GM12864 (cell line): Measurements from ENCODE around the gene PGGHG.
A peak's percentile ranks its signal among the peaks of the same experiment; 100 is the strongest.
"Not testable (repeated sequence)": the region's sequence is repeated elsewhere in the genome, so short reads cannot be mapped to it uniquely, and the experiment has no call there.

ENCODE experiments used
- DNase-seq: peaks from one replicate; pipeline ENCODE4 v3.0.0-alpha.2; 2011; ENCODE audit warnings: low read depth
- H3K4me3 ChIP-seq: 2 replicates; pipeline ENCODE4 v1.5.1; 2011; ENCODE audit warnings: mild to moderate bottlenecking, low read depth, low read length, control low read depth
- TF ChIP-seq, protein P1 (sequence below): IDR thresholded peaks from 2 replicates; pipeline ENCODE4 v1.5.1; 2011; ENCODE audit warnings: low read depth, mild to moderate bottlenecking, moderate library complexity, low read length, control low read depth, inconsistent platforms; ENCODE audit errors: missing control alignments

PGGHG gene

DNA sequence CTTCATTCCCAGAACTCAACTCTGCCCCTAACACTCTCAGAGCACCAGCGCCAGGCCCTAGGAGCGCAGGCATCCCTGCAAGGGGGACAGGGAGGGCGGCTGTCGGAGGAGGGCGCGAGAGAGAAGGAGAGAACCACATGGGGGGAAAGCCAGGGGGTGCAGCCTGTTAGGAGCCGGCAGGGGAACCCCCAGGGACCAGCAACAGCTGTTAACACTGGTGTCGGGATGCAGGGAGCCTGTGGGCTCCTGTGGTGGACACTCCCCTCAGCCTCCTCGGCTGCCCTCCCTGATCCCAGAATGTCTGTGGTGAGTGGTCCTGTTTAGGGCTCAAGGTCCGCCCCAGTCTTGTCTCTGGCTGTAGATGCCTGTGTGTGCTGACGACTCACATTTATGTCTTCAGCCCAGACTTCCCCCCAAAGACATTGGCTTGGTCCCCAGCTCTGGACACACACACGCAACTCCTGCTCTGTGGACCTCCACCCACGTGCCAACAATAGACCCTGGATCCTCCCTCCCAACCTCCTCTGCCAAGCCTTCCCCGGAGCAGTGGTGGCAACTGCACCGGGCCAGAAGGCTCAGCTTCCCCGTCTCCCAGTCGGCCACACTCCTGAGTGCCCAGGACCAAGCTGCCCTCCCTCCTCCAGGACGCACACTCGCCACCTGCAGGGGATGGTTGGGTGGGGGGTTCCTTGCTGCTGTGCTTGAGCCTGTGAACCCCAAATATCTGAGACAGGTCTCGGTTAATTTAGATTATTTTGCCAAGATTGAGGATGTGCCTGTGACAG lies 11.2 kb downstream of the PGGHG start:
- DNase-seq, result no peak
- no peak overlapping the region for H3K4me3 ChIP-seq
- TF ChIP-seq, protein P1, sequence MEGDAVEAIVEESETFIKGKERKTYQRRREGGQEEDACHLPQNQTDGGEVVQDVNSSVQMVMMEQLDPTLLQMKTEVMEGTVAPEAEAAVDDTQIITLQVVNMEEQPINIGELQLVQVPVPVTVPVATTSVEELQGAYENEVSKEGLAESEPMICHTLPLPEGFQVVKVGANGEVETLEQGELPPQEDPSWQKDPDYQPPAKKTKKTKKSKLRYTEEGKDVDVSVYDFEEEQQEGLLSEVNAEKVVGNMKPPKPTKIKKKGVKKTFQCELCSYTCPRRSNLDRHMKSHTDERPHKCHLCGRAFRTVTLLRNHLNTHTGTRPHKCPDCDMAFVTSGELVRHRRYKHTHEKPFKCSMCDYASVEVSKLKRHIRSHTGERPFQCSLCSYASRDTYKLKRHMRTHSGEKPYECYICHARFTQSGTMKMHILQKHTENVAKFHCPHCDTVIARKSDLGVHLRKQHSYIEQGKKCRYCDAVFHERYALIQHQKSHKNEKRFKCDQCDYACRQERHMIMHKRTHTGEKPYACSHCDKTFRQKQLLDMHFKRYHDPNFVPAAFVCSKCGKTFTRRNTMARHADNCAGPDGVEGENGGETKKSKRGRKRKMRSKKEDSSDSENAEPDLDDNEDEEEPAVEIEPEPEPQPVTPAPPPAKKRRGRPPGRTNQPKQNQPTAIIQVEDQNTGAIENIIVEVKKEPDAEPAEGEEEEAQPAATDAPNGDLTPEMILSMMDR, result no peak

DNA sequence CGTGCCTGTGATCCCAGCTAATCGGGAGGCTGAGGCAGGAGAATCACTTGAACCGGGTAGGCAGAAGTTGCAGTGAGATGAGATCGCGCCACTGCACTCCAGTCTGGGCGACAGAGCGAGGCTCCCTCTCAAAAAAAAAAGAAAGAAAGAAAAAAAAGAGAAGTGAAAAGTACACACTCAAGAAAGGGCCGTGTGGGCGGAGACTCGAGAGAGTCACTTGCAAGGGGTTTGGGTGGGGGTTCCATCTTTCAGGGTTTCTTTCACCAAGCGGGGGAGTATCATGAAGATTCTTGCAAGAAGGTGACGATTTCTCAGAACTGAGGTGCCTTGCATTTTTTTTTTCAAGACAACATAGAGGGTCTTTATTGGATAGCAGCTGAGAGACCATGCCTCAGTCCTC lies 14.4 kb downstream of the PGGHG start:
- no peak for DNase-seq
- H3K4me3 ChIP-seq, result no peak overlapping the region
- TF ChIP-seq, protein P1, result no peak

DNA sequence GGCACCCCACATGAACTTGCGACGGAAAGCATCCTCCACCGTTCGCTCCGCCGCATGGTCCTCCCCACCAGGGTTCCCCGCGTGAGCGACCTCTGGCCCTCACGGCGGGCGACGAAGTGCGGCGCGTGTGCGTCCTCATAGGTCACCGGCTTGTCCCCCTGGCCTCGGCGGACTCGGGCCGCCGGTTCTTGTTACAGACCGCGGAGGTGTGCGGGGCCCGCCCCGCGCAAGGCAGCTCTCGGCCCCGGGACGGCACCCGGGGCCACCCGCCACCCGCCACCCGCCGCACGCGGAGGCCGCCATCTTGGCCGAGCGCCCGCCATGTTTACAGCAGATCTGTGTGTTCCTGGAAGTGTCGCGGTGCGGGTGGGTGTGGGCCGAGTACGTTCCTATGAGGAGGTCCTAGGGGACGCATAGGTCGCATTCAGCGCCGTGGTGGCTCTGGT lies 15.2 kb downstream of the PGGHG start:
- no peak overlapping the region for H3K4me3 ChIP-seq
- DNase-seq, result no peak
- TF ChIP-seq, protein P1, result no peak

DNA sequence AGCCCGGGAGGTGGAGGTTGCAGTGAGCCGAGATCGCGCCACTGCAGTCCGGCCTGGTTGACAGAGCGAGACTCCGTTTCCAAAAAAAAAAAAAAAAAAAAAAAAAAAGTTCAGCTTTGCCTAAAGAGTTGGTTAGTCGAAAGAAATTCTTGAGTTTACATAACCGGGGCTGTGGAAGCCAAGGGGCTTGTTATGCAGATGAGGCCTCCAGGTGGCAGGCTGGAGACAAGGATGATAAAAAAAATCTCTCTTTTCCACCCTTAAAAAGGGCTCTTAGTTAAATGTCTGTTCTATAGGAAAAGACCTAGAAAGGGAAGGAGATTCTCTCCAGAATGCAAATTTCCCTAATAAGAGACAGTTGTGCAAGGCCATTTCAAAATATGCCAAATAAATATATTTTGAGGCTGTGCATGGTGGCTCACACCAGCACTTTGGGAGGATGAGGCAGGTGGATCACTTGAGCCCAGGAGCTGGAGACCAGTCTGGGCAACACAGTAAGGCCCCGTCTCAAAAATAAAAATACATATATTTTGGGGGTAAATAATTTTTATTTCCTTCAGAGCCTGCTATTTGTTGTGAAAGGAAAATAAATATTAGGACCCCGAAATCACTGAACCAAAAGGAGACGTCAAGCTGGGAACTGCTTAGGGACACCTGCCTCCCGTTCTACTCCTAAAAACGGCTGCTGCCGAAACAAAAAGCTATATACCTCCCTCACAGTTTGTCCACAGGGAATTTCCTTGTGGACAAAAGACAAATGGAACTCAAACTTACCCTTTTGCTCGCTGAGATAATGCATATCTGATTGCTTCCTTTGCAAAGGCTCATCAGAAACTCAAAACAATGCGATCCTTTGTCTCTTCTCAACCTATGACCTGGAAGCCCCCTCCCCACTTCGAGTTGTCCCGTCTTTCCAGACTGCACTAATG lies 16.3 kb downstream of the PGGHG start:
- H3K4me3 ChIP-seq, result no peak overlapping the region
- TF ChIP-seq, protein P1, result peak; percentile 67
- DNase-seq, result no peak

DNA sequence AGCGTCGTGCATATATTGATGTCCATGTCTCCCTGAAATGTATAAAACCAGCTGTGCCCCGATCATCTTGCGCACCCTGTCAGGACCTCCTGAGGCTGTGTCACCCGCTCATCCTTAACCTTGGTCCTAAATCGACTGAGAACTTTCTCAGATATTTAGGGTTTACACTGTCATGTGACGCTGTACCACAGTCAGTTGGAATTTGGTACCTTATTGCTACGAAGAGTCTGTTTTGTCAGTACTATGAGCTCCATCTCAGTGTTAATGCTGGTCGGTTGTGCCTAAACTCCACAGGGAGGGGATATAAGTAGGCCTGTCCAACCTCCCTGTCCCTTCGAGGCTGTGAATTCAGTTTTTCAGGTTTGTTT lies 16.9 kb downstream of the PGGHG start:
- DNase-seq, result no peak
- TF ChIP-seq, protein P1, result no peak
- H3K4me3 ChIP-seq, result no peak overlapping the region

DNA sequence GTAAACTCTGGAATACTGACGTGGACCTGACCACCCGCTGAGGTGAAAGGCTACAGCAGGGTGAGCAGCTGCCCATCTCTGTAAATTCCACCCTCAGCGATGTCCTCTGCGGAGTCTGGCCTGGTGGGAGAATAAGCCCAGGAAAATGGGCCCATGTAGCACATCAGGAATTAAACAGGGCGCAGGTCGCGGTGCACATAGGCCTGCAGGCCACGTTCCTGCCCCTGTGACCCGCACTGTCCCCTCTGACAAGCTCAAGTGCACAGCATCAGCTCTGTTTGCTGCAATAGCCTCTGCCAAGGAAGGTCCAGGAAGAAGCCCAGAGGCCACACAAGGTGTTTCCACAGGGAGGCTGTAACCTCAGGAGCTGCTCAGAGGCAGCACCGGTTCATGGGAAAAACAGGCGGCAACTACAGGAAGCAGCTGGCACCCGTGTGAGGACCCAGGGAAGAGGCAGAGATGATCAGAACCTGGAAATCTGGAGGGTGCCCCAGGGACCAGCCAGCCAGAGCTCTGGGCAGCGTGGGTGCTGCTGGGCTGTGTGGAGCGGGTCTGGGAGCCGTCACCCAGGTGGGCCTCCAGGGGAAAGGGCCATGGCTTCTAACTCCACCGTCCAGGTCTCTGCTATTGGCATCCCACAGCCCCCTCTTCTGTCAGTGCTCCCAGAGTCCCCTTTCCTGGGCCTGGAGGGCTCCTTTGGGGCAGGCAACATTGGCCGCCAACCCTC lies 17.9 kb downstream of the PGGHG start:
- H3K4me3 ChIP-seq, result no peak overlapping the region
- DNase-seq, result no peak
- TF ChIP-seq, protein P1, result no peak

DNA sequence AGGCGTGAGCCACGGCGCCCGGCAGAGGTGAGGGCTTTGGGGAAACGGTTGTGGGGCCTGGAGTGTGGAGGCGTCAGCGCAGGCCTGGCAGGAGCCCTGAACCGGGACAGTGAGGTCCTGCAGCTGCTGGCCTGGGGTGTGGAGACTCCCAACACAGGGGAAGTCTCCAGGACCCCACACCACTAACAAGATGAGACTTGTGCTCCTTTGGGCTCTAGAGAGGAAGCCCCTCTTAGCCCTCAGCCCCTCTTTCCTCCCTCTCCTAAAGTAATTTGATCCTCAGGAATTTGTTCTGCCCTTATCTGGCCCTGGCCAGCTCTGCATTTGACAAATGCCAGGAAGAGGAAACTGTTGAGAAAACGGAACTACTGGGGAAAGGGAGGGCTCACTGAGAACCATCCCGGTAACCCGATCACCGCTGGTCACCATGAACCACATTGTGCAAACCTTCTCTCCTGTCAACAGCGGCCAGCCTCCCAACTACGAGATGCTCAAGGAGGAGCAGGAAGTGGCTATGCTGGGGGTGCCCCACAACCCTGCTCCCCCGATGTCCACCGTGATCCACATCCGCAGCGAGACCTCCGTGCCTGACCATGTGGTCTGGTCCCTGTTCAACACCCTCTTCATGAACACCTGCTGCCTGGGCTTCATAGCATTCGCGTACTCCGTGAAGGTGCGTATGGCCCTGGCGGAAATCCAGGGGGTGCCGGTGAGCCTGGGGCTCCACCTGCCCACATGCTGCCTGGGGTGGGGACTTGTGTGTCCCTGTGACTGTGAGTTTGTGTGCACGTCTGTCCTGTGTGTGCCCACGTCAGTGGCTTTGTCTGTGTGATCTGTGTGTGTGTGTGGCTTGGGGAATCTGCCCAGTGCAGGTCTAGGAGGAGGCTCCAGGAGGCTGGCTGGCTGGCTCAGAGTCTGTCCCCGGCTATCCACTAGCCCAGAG lies 19.1 kb downstream of the PGGHG start, which contains the start of gene IFITM2:
Gene IFITM2, plus strand, starts transcription at position 51 of the 943 bp plus-strand sequence. Its CDS starts 377 bp downstream, at position 428.
- H3K4me3 ChIP-seq, result peak within 1 kb of the TSS; percentile 66
- DNase-seq, result not testable (repeated sequence)

DNA sequence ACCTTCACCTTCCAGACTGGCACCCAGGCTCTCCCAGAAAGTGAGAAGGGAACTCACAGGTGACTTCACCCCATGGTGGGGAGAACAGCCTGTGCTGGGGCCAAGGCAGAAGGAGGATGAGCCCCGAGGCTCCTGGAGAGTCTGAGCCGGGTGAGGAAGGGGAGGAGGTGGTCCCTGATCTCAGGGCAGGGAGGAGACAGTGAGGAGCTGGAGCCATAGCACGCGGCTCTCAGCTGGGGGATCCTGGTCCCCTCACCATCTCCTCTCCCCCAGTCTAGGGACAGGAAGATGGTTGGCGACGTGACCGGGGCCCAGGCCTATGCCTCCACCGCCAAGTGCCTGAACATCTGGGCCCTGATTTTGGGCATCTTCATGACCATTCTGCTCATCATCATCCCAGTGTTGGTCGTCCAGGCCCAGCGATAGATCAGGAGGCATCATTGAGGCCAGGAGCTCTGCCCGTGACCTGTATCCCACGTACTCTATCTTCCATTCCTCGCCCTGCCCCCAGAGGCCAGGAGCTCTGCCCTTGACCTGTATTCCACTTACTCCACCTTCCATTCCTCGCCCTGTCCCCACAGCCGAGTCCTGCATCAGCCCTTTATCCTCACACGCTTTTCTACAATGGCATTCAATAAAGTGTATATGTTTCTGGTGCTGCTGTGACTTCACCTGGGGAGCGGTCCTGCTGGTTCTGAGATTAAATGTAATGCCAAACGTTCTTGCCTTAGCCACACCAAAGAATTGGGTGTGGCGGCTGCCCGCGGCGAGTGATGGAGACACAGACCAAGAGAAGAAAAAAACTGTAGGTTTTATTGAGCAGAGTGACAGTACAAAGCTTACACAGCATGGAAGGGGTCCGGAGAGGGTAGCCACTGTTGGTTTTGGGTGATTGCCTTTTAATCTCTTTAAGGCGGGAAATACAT lies 20.1 kb downstream of the PGGHG start:
- H3K4me3 ChIP-seq, result peak overlapping the region; percentile 44

More for the DNA sequence above, 20.1 kb downstream of the PGGHG start:
- not testable (repeated sequence) for DNase-seq
